Measurements from ENCODE around the gene TRAPPC6A. TPM values are rescaled to one million over a fixed set of nuclear protein-coding genes. Genes with fewer than 3 reads are reported as not detected.

Gene TRAPPC6A, protein sequence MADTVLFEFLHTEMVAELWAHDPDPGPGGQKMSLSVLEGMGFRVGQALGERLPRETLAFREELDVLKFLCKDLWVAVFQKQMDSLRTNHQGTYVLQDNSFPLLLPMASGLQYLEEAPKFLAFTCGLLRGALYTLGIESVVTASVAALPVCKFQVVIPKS
- 10 to 100 TPM; 64.4 to 65.0 TPM for total RNA-seq

DNA sequence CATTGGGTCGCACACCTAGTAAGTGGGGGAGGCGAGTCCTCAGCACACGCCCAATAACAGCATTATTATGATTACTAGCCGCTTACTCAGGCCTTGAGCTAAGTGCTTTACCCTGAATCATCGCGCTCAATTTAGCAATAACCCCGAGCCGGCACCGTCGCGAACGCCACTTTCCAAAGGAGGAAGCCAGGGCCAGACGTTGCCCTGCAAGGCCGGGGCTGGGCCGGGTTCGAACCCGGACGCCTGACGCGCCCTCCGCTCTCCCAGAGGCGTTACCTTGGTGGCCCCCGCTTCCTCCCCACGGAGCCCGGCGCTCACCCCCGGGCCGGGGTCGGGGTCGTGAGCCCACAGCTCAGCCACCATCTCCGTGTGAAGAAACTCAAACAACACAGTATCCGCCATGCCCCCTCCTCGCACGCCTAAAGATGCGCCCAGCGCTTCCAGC, at the start of gene TRAPPC6A:
TSS of gene TRAPPC6A (minus strand) at position 421 of the 445 bp plus-strand sequence. CDS start at position 402, 19 bp downstream.
- peak within 1 kb of the TSS; percentile 81 for H3K4me3 Mint-ChIP-seq
- H3K4me1 Mint-ChIP-seq, result peaks cover 50% of the 10 kb centered on the region
- H3K9me3 Mint-ChIP-seq, result no peaks in the 10 kb centered on the region
- CTCF ChIA-PET, result interaction anchor here (0.8 to 1.9 kb wide), 13 partner anchors 8 to 504 kb away, joined by 3 to 14 read pairs (median 4); partner anchors contain the start of genes CLASRP, CLPTM1 and PPP1R37
- H3K27ac Mint-ChIP-seq, result peak within 1 kb of the TSS; percentile 87
- no peaks in the 10 kb centered on the region for H3K27me3 Mint-ChIP-seq
- no peak for DNase-seq
- H3K36me3 Mint-ChIP-seq (ENCODE audit: low read depth), result peaks cover 14% of the 10 kb centered on the region
- POLR2A ChIA-PET, result interaction anchor here (0.8 to 2.9 kb wide), 16 partner anchors 9 to 468 kb away, joined by 3 to 40 read pairs (median 4); partner anchors contain the start of genes CLASRP, CLPTM1, GEMIN7 and PPP1R37

DNA sequence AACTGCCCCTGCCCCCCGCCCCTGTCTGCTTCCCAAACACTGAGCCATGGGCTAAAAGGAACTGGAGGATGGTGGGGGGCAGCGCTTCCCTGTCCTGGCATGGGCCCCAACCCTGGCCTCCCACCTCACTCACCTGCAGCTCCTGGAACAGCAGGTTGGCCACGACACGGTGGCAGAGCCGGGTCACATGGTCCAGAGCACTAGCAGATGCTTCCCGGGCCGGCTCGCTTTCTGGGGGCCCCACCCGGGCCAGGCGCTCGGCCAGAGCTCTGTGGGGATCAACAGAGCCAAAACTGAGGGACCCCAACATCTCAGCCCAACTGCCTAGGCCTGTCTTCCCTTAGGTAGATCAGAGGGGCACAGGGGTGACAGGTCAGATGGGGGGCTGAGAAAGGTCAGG, 46.6 kb upstream of the TRAPPC6A start:
- Mint-ChIP-seq H3K4me1 (no peaks in the 10 kb centered on the region), H3K36me3 (ENCODE audit: low read depth) (no peaks in the 10 kb centered on the region), H3K9me3 (no peaks in the 10 kb centered on the region), H3K27me3 (peaks cover 10% of the 10 kb centered on the region), H3K4me3 (no peak overlapping the region), H3K27ac (no peak overlapping the region)
- no peak for DNase-seq
- CTCF ChIA-PET, result no interaction called here
- POLR2A ChIA-PET, result no interaction called here

DNA sequence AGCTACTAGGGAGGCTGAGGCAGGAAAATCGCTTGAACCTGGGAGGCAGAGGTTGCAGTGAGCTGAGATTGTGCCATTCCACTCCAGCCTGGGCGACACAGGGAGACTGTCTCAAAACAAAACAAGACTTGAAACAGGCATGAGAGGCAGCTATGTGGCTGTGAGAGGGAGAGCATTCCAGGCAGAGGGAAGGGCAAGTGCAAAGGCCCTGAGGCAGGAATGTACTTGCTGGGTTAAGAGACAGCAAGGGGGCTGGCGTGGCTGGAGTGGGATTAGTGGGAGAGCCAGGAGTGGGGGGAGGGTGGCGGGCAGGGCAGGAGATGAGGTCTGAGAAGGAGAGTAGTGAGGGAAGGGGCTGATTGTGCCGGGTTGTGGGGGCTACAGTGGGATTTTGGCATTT, 45.8 kb upstream of the TRAPPC6A start:
- Mint-ChIP-seq H3K27ac (no peak overlapping the region), H3K27me3 (peaks cover 10% of the 10 kb centered on the region), H3K4me3 (no peak overlapping the region), H3K36me3 (ENCODE audit: low read depth) (no peaks in the 10 kb centered on the region), H3K9me3 (no peaks in the 10 kb centered on the region), H3K4me1 (no peaks in the 10 kb centered on the region)
- POLR2A ChIA-PET, result no interaction called here
- CTCF ChIA-PET, result interaction anchor here (0.6 kb wide), 1 partner anchor 270 kb away, joined by 4 read pairs; no protein-coding TSS in a partner anchor
- DNase-seq, result no peak

DNA sequence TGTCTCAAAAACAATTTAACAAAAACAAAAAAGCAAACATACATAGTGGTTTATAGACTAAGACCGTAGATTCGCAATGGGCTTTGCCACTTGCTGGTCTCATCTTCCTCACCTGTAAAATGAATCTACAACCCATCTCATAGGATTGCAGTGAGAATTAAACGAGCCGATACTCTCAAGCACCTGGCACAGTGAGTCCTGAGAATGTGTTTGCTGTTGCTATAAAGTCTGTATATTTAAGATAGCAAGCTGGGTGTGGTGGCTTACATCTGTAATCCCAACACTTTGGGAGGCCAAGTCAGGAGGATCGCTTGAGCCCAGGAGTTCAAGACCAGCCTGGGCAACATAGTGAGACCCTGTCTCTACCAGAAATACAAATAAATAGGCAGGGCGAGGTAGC, 44.7 kb upstream of the TRAPPC6A start:
- no peak overlapping the region for H3K4me3 Mint-ChIP-seq
- CTCF ChIA-PET, result no interaction called here
- peaks cover 18% of the 10 kb centered on the region for H3K27me3 Mint-ChIP-seq
- H3K27ac Mint-ChIP-seq, result no peak overlapping the region
- POLR2A ChIA-PET, result no interaction called here
- DNase-seq, result no peak
- no peaks in the 10 kb centered on the region for H3K9me3 Mint-ChIP-seq
- no peaks in the 10 kb centered on the region for H3K36me3 Mint-ChIP-seq (ENCODE audit: low read depth)
- H3K4me1 Mint-ChIP-seq, result no peaks in the 10 kb centered on the region

DNA sequence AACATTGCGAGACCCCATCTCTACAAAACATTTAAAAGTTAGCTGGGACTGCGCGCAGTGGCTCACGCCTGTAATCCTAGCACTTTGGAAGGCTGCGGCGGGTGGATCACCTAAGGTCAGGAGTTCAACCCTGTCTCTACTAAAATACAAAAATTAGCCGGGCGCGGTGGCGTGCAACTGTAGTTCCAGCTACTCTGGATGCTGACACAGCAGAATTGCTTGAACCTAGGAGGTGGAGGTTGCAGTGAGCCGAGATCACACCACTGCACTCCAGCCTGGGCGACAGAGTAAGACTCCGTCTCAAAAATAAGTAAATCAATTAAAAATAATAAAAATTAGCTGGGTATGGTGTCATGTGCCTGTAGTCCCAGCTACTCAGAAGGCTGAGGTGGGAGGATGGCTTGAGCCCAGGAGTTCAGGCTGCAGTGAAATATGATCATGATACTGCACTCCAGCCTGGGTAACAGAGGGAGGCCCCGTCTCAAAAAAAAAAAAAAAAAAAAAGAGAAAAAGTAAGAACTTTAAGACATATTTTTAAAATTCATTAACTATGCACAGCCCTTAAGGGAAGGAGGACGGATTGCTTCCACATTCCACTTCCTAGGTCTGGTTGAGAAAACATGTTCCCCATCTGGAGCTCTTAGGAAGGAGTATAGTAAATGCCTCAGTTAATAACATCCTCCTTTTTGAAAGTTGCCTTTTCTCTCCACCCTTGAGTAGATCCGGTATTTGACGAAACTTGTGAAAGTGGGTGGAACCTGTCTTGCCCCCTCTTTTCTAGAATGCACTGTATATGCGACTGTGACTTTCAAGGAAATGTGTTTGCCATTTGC, 41.1 kb upstream of the TRAPPC6A start:
- Mint-ChIP-seq H3K4me1 (peaks cover 1% of the 10 kb centered on the region), H3K4me3 (no peak overlapping the region), H3K27me3 (peaks cover 42% of the 10 kb centered on the region), H3K36me3 (ENCODE audit: low read depth) (no peaks in the 10 kb centered on the region), H3K27ac (no peak overlapping the region), H3K9me3 (no peaks in the 10 kb centered on the region)
- ChIA-PET POLR2A (no interaction called here), CTCF (interaction anchor here (0.7 kb wide), 1 partner anchor 10 kb away, joined by 4 read pairs; no protein-coding TSS in a partner anchor)
- DNase-seq, result no peak

DNA sequence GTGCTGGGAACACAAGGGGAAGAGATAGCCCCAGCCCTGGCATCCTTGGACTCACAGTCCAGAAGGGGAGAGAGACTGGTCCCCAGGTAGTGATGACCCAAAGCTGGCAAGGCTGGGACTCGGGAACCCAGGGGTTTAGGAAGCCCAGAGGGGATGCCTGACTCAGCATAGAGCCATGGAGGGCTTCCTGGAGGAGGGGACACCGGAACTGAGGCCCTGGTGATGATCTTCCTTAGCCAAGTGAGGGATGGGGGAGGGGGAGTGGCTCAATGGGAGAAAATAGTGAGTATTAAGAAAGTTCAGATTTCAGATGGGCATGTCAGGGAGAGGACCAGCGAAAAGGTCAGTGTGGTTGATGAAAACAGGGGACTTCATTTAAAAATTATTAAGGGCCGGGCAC, 40.4 kb upstream of the TRAPPC6A start:
- POLR2A ChIA-PET, result no interaction called here
- CTCF ChIA-PET, result interaction anchor here (0.7 kb wide), 1 partner anchor 11 kb away, joined by 4 read pairs; no protein-coding TSS in a partner anchor
- Mint-ChIP-seq H3K27ac (no peak overlapping the region), H3K9me3 (no peaks in the 10 kb centered on the region), H3K27me3 (peaks cover 46% of the 10 kb centered on the region), H3K4me3 (no peak overlapping the region), H3K36me3 (ENCODE audit: low read depth) (no peaks in the 10 kb centered on the region), H3K4me1 (peaks cover 1% of the 10 kb centered on the region)
- DNase-seq, result no peak

DNA sequence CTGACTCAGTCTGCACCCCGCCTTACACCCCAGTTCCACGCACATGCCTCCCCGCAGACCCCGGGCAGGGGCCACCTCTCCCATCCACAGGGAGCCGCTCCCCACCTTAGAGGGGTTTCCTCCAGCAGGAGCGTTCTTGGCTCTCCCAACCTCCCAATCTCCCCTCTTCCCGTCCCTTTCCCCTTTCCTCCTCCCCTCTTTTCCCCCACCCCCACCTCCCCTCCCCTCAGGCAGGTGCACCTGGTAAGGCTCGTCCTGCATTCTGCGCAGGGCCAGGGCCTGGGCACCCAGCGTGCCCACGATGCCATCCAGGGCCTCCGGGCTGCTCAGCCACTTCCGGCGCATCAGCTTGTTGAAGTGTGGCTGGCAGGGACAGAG, 39.9 kb upstream of the TRAPPC6A start:
- Mint-ChIP-seq H3K36me3 (ENCODE audit: low read depth) (no peaks in the 10 kb centered on the region), H3K27ac (no peak overlapping the region), H3K4me3 (no peak overlapping the region), H3K27me3 (peaks cover 46% of the 10 kb centered on the region), H3K4me1 (peaks cover 1% of the 10 kb centered on the region), H3K9me3 (no peaks in the 10 kb centered on the region)
- CTCF ChIA-PET, result no interaction called here
- POLR2A ChIA-PET, result interaction anchor here (0.9 kb wide), 1 partner anchor 18 kb away, joined by 4 read pairs; no protein-coding TSS in a partner anchor
- no peak for DNase-seq

DNA sequence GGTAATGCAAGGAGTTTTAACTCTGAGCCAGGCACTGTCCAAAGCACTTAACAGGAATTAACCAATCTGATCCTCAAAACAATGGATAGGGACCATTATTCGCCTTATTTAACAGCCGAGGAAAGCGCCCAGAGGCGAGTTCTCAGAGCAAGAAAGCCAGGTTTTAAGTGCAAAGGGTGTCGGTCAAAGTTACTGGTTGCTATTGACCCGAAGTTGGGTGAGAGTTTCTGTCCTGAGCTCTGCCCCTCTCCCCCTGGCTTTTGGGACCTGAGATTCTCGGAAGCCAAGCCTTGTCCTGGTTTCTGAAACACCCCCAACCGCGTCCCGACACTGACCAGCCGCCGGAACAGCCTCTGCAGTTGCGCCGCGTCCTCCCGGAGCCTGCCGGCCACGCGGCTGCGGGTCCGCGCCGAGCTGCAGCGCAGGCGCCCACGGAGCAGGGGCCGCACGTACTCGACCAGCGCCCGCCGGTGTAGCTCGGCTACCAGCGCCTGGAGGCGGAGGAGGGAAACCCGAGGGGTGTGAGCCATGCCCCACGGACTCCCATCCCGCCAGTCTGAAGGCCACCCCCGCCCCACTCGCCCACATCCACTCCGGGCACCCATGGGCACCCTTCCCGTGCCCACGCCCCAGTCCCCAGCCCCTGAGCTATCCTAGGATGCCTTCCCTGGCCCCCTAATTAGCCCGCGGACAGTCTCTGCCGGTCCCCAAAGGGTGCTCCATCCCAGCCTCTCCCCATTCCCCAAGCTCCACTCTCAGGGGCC, 39.3 kb upstream of the TRAPPC6A start:
- ChIA-PET CTCF (no interaction called here), POLR2A (interaction anchor here (0.9 kb wide), 1 partner anchor 17 kb away, joined by 4 read pairs; no protein-coding TSS in a partner anchor)
- Mint-ChIP-seq H3K4me1 (peaks cover 1% of the 10 kb centered on the region), H3K4me3 (no peak overlapping the region), H3K9me3 (no peaks in the 10 kb centered on the region), H3K36me3 (ENCODE audit: low read depth) (no peaks in the 10 kb centered on the region), H3K27me3 (peaks cover 43% of the 10 kb centered on the region), H3K27ac (no peak overlapping the region)
- DNase-seq, result no peak

DNA sequence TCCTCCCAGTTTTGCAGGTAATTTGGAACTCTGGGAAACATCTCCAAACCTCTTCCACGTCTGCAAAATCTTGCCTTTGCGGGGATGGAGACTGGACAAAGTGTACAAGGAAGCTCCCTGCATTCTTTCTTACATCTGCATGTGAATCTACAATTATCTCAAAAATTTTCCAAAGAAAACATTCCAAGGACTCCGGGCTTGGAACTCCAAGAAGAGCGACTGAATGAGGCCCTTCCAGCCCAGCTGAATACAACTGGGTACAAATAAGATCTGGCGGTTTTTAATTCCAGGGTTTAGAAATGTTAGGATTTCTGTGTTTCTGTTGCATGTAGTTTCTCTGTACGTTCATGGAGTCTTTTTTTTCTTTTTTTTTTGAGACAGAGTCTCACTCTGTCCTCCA, 38.6 kb upstream of the TRAPPC6A start:
- H3K27ac Mint-ChIP-seq, result no peak overlapping the region
- ChIA-PET CTCF (interaction anchor here (0.7 kb wide), 1 partner anchor 335 kb away, joined by 3 read pairs; no protein-coding TSS in a partner anchor), POLR2A (no interaction called here)
- no peak overlapping the region for H3K4me3 Mint-ChIP-seq
- no peaks in the 10 kb centered on the region for H3K9me3 Mint-ChIP-seq
- DNase-seq, result no peak
- H3K36me3 Mint-ChIP-seq (ENCODE audit: low read depth), result no peaks in the 10 kb centered on the region
- peaks cover 43% of the 10 kb centered on the region for H3K27me3 Mint-ChIP-seq
- peaks cover 1% of the 10 kb centered on the region for H3K4me1 Mint-ChIP-seq

DNA sequence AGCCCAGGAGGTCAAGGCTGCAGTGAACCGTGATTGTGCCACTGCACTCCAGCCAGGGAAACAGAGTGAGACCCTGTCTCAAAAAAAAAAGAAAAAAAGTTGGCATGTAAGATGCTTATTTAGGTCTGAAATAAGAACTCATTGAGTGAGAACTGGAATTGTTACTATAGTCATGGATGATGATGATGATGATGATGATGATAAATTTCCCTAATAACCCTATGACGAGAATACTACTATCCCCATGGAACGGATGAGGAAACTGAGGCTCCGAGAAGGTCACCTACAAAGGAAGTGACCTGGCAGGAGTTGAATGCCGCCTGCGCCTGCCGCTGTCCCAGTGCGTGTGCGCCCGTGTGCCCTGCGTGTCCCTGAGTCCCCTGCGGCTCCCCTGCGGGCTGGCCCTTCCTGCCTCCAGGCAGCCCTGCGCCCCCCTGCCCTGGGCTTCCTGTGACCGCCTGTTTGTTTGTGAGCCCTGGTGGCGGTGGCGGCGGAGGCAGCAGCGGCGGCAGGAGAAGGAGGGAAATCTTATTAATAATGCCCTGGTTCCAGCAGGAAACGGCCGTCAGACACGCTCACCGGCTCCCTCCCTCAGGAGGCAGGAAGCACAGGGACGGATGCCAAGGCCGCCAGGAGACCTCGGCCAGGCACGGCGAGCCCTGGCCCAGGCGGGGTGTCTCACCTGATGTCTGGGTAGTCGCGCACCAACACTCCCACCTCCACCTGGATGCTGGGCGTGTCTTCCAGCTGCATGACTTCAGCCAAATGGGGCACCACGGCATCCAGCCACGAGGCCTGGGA, 37.6 kb upstream of the TRAPPC6A start:
- H3K4me3 Mint-ChIP-seq, result no peak overlapping the region
- CTCF ChIA-PET, result no interaction called here
- H3K9me3 Mint-ChIP-seq, result no peaks in the 10 kb centered on the region
- H3K27ac Mint-ChIP-seq, result no peak overlapping the region
- no peak for DNase-seq
- H3K4me1 Mint-ChIP-seq, result peaks cover 1% of the 10 kb centered on the region
- POLR2A ChIA-PET, result no interaction called here
- H3K36me3 Mint-ChIP-seq (ENCODE audit: low read depth), result no peaks in the 10 kb centered on the region
- peaks cover 41% of the 10 kb centered on the region for H3K27me3 Mint-ChIP-seq

DNA sequence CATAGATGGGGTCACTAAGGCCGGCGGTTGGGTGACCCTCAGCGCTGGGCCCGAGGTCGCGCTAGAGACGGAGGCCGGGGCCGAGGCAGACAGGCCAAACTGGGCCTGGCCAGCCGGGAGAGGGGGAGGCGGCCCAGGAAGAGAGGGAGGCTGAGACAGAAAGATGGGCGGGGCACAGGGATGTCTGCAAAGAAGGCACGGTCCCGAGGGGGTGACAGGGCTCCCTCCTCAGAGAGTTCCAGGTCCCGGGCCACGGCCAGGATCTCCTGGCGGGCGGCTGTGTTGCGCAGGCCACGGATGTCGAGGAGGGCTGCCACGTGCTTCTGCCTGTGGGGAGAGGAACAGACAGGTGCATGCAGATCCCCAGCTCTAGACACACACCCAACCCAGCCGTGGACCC, 35.0 kb upstream of the TRAPPC6A start:
- peaks cover 5% of the 10 kb centered on the region for H3K4me1 Mint-ChIP-seq
- CTCF ChIA-PET, result no interaction called here
- POLR2A ChIA-PET, result no interaction called here
- no peaks in the 10 kb centered on the region for H3K36me3 Mint-ChIP-seq (ENCODE audit: low read depth)
- no peaks in the 10 kb centered on the region for H3K9me3 Mint-ChIP-seq
- H3K27me3 Mint-ChIP-seq, result peaks cover 31% of the 10 kb centered on the region
- DNase-seq, result no peak
- H3K4me3 Mint-ChIP-seq, result no peak overlapping the region
- H3K27ac Mint-ChIP-seq, result no peak overlapping the region

DNA sequence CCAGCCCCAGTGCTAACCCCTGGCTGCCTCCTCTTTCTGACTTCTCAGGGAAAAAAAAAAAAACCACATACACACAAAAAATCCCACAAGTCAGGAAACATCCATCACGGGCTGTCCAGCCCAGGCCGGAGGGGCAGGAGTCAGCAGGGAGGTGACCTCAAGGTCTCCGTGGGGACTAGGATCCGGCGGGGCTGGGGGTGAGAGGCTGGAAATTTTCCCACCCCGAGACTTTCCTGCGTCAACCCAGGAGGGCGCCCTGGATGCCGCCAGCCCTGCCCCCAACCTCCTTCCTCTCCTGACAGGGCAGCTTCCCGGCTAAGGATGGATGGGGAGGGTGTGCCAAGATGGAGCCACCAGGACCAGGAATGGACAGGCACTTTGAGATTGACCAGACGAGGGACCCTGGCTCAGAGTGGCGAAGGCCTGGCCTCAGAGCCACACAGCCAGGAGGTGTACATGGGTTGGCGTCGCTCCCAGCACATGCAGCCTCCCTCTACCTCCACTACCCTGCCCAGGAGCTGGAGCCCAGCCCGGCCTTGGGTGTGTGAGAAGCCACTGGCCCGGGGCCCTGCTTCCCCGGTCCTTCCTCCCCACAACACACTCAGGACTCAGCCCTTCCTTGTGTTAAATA, 33.8 kb upstream of the TRAPPC6A start:
- H3K36me3 Mint-ChIP-seq (ENCODE audit: low read depth), result no peaks in the 10 kb centered on the region
- H3K27me3 Mint-ChIP-seq, result peaks cover 24% of the 10 kb centered on the region
- ChIA-PET POLR2A (no interaction called here), CTCF (no interaction called here)
- no peaks in the 10 kb centered on the region for H3K9me3 Mint-ChIP-seq
- DNase-seq, result no peak
- H3K27ac Mint-ChIP-seq, result no peak overlapping the region
- peaks cover 5% of the 10 kb centered on the region for H3K4me1 Mint-ChIP-seq
- H3K4me3 Mint-ChIP-seq, result no peak overlapping the region

Data from activated CD4-positive, alpha-beta memory T cell treated with anti-CD3 and anti-CD28 coated beads, Interleukin-2, amount 10 ng/mL, durations not matched to agents 7 days and 5 days (primary cell).